Type B pancreatic cell (in vitro differentiated cells): ENCODE measurements around the gene BRD4. TPM values are rescaled to one million over a fixed set of nuclear protein-coding genes. Genes with fewer than 3 reads are reported as not detected.

Experiments
- DNase-seq: peaks from one replicate; pipeline ENCODE4 v3.0.0; 2021; ENCODE audit warnings: mixed read lengths; ENCODE audit not compliant: unreplicated experiment; ENCODE audit errors: extremely low spot score
- H3K27ac Mint-ChIP-seq: 2 replicates; pipeline ENCODE4 v1.8.0; 2021; ENCODE audit warnings: mild to moderate bottlenecking, mixed read lengths
- H3K27me3 Mint-ChIP-seq: 2 replicates; pipeline ENCODE4 v1.8.0; 2021; ENCODE audit warnings: mixed read lengths
- H3K36me3 Mint-ChIP-seq: 2 replicates; pipeline ENCODE4 v1.8.0; 2021; ENCODE audit warnings: mixed read lengths
- H3K4me1 Mint-ChIP-seq: one replicate; pipeline ENCODE4 v1.8.0; 2021; ENCODE audit warnings: mixed read lengths; ENCODE audit not compliant: unreplicated experiment
- H3K4me3 Mint-ChIP-seq: 2 replicates; pipeline ENCODE4 v1.8.0; 2021; ENCODE audit warnings: mild to moderate bottlenecking, mixed read lengths
- H3K9me3 Mint-ChIP-seq: 2 replicates; pipeline ENCODE4 v1.8.0; 2021; ENCODE audit warnings: mixed read lengths
- total RNA-seq: library from RNA; stranded (reverse); gene quantifications from 2 replicates; pipeline ENCODE4 v1.2.1, GENCODE V29; 2021; ENCODE audit warnings: low replicate concordance
- TF ChIP-seq, protein P1 (sequence below): fragments of 200-600 bp; sonication (generic); conservative IDR thresholded peaks from 2 replicates; pipeline ENCODE4 v1.5.0; 2021; ENCODE audit warnings: antibody characterized with exemption, mild to moderate bottlenecking

Gene BRD4
- total RNA-seq, 1 donor from 2014 or later: 123 TPM

DNA sequence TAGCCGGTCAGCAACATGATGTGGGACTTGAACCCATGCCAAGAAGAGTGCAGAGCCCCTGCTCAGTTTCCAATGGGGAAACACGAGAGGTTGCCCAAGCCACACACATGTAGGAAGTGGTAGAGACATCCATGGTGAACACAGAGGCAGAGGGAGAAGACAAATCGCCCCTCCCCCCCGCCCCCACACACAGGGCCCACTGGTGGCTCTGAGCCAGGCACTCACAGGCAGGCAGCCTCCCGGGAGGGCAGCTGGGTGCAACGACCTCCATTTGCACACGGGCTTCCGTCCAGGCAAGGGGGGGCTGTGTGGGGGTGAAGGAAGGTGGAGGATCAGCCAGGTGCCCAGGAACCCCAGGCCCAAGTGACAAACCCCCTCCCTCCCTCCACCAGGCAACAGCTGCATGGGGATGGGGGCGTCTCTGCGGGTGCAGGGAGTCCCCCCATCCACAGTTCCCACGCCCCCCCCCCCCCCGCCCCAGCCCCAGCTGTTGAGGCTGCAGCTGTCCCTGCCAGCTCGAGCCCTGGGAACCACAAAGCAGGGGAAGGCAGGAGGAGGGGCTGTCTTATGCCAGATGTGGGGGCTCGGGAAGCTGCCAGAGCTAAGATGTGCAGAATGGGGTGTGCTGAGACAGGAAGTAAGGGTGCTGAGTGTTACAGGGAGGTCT, 134.9 kb downstream of the BRD4 start:
- peaks cover 12% of the 10 kb centered on the region for H3K36me3 Mint-ChIP-seq
- H3K27ac Mint-ChIP-seq: peak overlapping the region; percentile 96
- H3K9me3 Mint-ChIP-seq: no peaks in the 10 kb centered on the region
- no peak for DNase-seq
- no peaks in the 10 kb centered on the region for H3K27me3 Mint-ChIP-seq
- peak overlapping the region; percentile 89 for H3K4me3 Mint-ChIP-seq
- H3K4me1 Mint-ChIP-seq: peaks cover 22% of the 10 kb centered on the region
- TF ChIP-seq, protein P1, sequence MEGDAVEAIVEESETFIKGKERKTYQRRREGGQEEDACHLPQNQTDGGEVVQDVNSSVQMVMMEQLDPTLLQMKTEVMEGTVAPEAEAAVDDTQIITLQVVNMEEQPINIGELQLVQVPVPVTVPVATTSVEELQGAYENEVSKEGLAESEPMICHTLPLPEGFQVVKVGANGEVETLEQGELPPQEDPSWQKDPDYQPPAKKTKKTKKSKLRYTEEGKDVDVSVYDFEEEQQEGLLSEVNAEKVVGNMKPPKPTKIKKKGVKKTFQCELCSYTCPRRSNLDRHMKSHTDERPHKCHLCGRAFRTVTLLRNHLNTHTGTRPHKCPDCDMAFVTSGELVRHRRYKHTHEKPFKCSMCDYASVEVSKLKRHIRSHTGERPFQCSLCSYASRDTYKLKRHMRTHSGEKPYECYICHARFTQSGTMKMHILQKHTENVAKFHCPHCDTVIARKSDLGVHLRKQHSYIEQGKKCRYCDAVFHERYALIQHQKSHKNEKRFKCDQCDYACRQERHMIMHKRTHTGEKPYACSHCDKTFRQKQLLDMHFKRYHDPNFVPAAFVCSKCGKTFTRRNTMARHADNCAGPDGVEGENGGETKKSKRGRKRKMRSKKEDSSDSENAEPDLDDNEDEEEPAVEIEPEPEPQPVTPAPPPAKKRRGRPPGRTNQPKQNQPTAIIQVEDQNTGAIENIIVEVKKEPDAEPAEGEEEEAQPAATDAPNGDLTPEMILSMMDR: no peak

DNA sequence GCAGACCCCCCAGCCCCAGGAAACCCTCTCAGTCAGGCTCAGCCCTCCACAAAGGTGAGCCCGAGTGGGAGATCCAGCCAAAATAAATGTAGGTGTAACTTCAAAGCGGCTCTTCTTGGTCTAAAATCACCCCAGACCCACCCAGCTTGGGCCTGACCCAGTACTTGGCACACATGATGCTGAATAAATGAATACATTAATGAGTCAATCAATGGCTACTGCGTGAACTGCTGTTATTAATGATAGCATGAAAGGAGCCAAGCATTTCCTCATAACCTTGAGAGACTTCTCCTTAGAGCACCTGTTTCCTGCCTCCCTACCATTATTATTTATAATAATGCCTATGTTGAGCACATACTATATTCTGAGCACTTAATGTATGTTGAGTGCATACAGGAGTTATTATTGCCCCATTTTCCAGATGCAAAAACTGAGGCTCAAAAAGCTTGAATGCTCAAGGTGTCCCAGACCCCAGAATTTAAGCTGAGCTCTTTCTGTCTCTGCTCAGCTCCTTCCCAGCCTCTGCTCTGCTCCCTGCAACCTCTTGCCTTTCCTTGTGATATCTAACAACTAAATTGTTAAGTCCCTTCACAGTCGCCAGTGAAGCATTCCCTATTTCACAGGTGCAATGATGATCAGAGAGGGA, 135.9 kb downstream of the BRD4 start:
- Mint-ChIP-seq H3K9me3 (no peaks in the 10 kb centered on the region), H3K4me3 (peak overlapping the region; percentile 84), H3K27me3 (no peaks in the 10 kb centered on the region), H3K4me1 (peaks cover 22% of the 10 kb centered on the region), H3K27ac (peak overlapping the region; percentile 96), H3K36me3 (peaks cover 15% of the 10 kb centered on the region)
- TF ChIP-seq, protein P1: no peak
- no peak for DNase-seq

GRCh38 chr19:15195371-15196334, 136.7 kb downstream of the BRD4 start:
- Mint-ChIP-seq H3K36me3 (peaks cover 16% of the 10 kb centered on the region), H3K9me3 (no peaks in the 10 kb centered on the region), H3K27me3 (no peaks in the 10 kb centered on the region), H3K4me3 (peak overlapping the region; percentile 84), H3K4me1 (peaks cover 22% of the 10 kb centered on the region), H3K27ac (peak overlapping the region; percentile 96)
- peak; percentile 91 for DNase-seq
- TF ChIP-seq, protein P1: peak; percentile 33

- Mint-ChIP-seq H3K4me3 (peak overlapping the region; percentile 79), H3K9me3 (no peaks in the 10 kb centered on the region), H3K27ac (peak overlapping the region; percentile 79), H3K27me3 (no peaks in the 10 kb centered on the region), H3K4me1 (peaks cover 22% of the 10 kb centered on the region), H3K36me3 (peaks cover 20% of the 10 kb centered on the region)
- TF ChIP-seq, protein P1: no peak
- DNase-seq: no peak
Measured at GRCh38 chr19:15194938-15195337, 137.4 kb downstream of the BRD4 start.

DNA sequence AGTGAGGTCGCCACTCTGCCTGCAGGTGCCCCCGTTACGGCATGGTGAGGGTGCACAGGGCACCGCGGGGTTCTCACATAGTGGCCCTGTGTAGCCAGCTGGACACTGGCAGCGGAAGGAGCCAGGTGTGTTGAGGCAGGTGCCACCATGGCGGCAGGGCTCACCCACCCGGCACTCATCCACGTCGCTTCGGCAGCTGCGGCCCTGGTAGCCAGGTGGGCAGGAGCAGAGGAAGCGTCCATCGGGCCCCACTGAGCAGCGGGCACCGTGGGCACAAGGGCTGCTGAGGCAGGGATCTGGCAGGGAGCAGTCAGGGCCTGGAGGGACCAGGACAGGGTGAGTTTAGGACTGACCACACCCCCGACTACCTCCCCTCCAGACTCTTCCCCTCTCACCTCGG, 140.4 kb downstream of the BRD4 start:
- DNase-seq: no peak
- Mint-ChIP-seq H3K36me3 (peaks cover 15% of the 10 kb centered on the region), H3K27me3 (no peaks in the 10 kb centered on the region), H3K9me3 (no peaks in the 10 kb centered on the region), H3K27ac (no peak overlapping the region), H3K4me3 (no peak overlapping the region), H3K4me1 (peaks cover 7% of the 10 kb centered on the region)
- TF ChIP-seq, protein P1: no peak
